Activated CD4-positive, alpha-beta T cell treated with anti-CD3 and anti-CD28 coated beads for 24 hours (primary cell): ENCODE data around the gene RRP12.

Experiments used
- DNase-seq, 2 donors: peaks; one replicate each; pipeline ENCODE4 v3.0.0-alpha.2; 2020; ENCODE audit warnings: low read depth in 2 of 2

The RRP12 gene

GRCh38 chr10:97336942-97337831 lies 64.0 kb downstream of the RRP12 start:
- no peak for DNase-seq

- no peak for DNase-seq
Observed at GRCh38 chr10:97336446-97336845, 64.7 kb downstream of the RRP12 start.

- no peak for DNase-seq
Observed at GRCh38 chr10:97336006-97336405, 65.1 kb downstream of the RRP12 start.

GRCh38 chr10:97335188-97335619 lies 65.9 kb downstream of the RRP12 start:
- no peak for DNase-seq

GRCh38 chr10:97334370-97335175 lies 66.6 kb downstream of the RRP12 start, which contains the start of gene FRAT2:
Gene FRAT2 (minus strand): TSS chr10:97334729. CDS start chr10:97334572, 157 bp downstream.
- DNase-seq: peak; percentile 78 to 81

GRCh38 chr10:97333601-97334369 lies 67.4 kb downstream of the RRP12 start:
- DNase-seq: no peak

GRCh38 chr10:97333351-97333600 lies 67.9 kb downstream of the RRP12 start:
- DNase-seq: no peak

- DNase-seq: no peak
Observed at GRCh38 chr10:97332591-97333350, 68.4 kb downstream of the RRP12 start.

GRCh38 chr10:97331153-97331703 lies 69.9 kb downstream of the RRP12 start:
- DNase-seq: no peak

- DNase-seq: no peak
Observed at GRCh38 chr10:97329766-97330165, 71.4 kb downstream of the RRP12 start.

- no peak for DNase-seq
Observed at GRCh38 chr10:97328646-97329453, 72.3 kb downstream of the RRP12 start.

GRCh38 chr10:97327348-97328294 lies 73.5 kb downstream of the RRP12 start:
- DNase-seq: no peak

- no peak for DNase-seq
Observed at GRCh38 chr10:97325754-97326153, 75.4 kb downstream of the RRP12 start.

GRCh38 chr10:97323501-97323900 lies 77.6 kb downstream of the RRP12 start:
- no peak for DNase-seq

- DNase-seq: no peak
Observed at GRCh38 chr10:97321804-97322190, 79.3 kb downstream of the RRP12 start.

GRCh38 chr10:97321032-97321803 lies 79.9 kb downstream of the RRP12 start:
- no peak for DNase-seq

- DNase-seq: no peak
Observed at GRCh38 chr10:97320480-97321031, 80.6 kb downstream of the RRP12 start.
